Measurements from ENCODE around the gene ZNF76.

The ZNF76 gene

GRCh38 chr6:35341557-35341956 is 82.0 kb downstream of the ZNF76 start:
- DNase-seq, result no peak

GRCh38 chr6:35342258-35343091 is 82.9 kb downstream of the ZNF76 start, which contains the start of gene PPARD:
PPARD (plus strand) TSS chr6:35342558; CDS start chr6:35411088, 68,530 bp downstream.
- DNase-seq, result peak; percentile 95

GRCh38 chr6:35343092-35343834 is 83.7 kb downstream of the ZNF76 start:
- DNase-seq, result no peak

GRCh38 chr6:35343835-35344550 is 84.5 kb downstream of the ZNF76 start:
- DNase-seq, result no peak

All from NCI-H345 (cell line).